Coronary artery (tissue), 2 donors: Measurements from ENCODE around the gene SRPK1.

ENCODE experiments used
- DNase-seq: peaks from one replicate; pipeline ENCODE4 v3.0.0-alpha.2; 2017; ENCODE audit warnings: low spot score
- H3K27ac ChIP-seq, 2 donors: fragments of 200-600 bp; sonication (generic); one replicate each; pipeline ENCODE4 v1.5.1; 2016 to 2019
- H3K4me3 ChIP-seq: fragments of 200-600 bp; sonication (generic); 2 replicates; pipeline ENCODE4 v1.5.1; 2016; ENCODE audit warnings: mild to moderate bottlenecking, moderate library complexity
- CTCF ChIP-seq: fragments of 200-600 bp; sonication (generic); IDR thresholded peaks from one replicate; pipeline ENCODE4 v1.5.1; 2019; ENCODE audit warnings: antibody characterized with exemption

The SRPK1 gene

GRCh38 chr6:35879151-35879550, 41.7 kb downstream of the SRPK1 start:
- H3K27ac ChIP-seq: no peak overlapping the region
- no peak for TF ChIP-seq CTCF
- no peak overlapping the region for H3K4me3 ChIP-seq
- DNase-seq: no peak

- no peak for DNase-seq
- no peak for TF ChIP-seq CTCF
- H3K4me3 ChIP-seq: no peak overlapping the region
- no peak overlapping the region for H3K27ac ChIP-seq
These were observed 44.0 kb downstream of the SRPK1 start for GRCh38 chr6:35876902-35877301.

- Histone ChIP-seq H3K4me3 (no peak overlapping the region), H3K27ac (no peak overlapping the region)
- no peak for TF ChIP-seq CTCF
- no peak for DNase-seq
These were observed 46.2 kb downstream of the SRPK1 start for GRCh38 chr6:35874730-35875129.

- Histone ChIP-seq H3K4me3 (no peak overlapping the region), H3K27ac (no peak overlapping the region)
- no peak for DNase-seq
- TF ChIP-seq CTCF: no peak
These were observed 61.5 kb downstream of the SRPK1 start for GRCh38 chr6:35859367-35859766.

- H3K4me3 ChIP-seq: no peak overlapping the region
- no peak for TF ChIP-seq CTCF
- no peak for DNase-seq
- H3K27ac ChIP-seq: no peak overlapping the region
These were observed 63.0 kb downstream of the SRPK1 start for GRCh38 chr6:35857853-35858252.

GRCh38 chr6:35856250-35856649, 64.6 kb downstream of the SRPK1 start:
- TF ChIP-seq CTCF: no peak
- no peak overlapping the region for H3K27ac ChIP-seq
- no peak for DNase-seq
- no peak overlapping the region for H3K4me3 ChIP-seq

- Histone ChIP-seq H3K27ac (no peak overlapping the region), H3K4me3 (no peak overlapping the region)
- DNase-seq: no peak
- TF ChIP-seq CTCF: no peak
These were observed 67.9 kb downstream of the SRPK1 start for GRCh38 chr6:35852994-35853393.
